VCaP (cell line): Measurements from ENCODE around the gene PBX3.

Source experiments
- H3K27ac ChIP-seq: fragments of 450-650 bp; 2 replicates; pipeline ENCODE4 v1.5.1; 2017
- TF ChIP-seq, protein P1 (sequence below): fragments of 450-650 bp; conservative IDR thresholded peaks from 2 replicates; pipeline ENCODE4 v1.5.1; 2017; ENCODE audit warnings: mild to moderate bottlenecking, moderate library complexity

PBX3 gene

DNA sequence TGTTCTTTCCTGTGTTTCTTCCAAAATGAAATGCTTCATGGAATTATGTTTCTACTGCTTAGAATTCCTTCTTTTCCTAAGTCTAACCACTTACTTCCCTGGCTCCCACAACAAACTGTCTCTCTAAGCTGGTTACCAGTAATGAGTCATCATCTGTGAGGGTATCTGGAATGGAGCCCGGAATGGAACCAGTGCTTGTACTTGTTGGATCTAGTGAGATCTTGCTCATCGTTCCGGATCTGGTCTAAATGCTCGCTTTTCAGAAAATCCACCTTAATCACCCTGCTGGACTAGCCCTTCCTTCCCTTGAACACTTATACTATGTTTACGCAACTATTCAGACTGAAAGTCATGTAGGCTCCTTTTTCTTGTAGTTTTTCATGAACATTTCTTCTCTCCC, 184.8 kb downstream of the PBX3 start:
- no peak overlapping the region for H3K27ac ChIP-seq
- TF ChIP-seq, protein P1, sequence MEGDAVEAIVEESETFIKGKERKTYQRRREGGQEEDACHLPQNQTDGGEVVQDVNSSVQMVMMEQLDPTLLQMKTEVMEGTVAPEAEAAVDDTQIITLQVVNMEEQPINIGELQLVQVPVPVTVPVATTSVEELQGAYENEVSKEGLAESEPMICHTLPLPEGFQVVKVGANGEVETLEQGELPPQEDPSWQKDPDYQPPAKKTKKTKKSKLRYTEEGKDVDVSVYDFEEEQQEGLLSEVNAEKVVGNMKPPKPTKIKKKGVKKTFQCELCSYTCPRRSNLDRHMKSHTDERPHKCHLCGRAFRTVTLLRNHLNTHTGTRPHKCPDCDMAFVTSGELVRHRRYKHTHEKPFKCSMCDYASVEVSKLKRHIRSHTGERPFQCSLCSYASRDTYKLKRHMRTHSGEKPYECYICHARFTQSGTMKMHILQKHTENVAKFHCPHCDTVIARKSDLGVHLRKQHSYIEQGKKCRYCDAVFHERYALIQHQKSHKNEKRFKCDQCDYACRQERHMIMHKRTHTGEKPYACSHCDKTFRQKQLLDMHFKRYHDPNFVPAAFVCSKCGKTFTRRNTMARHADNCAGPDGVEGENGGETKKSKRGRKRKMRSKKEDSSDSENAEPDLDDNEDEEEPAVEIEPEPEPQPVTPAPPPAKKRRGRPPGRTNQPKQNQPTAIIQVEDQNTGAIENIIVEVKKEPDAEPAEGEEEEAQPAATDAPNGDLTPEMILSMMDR, result no peak

DNA sequence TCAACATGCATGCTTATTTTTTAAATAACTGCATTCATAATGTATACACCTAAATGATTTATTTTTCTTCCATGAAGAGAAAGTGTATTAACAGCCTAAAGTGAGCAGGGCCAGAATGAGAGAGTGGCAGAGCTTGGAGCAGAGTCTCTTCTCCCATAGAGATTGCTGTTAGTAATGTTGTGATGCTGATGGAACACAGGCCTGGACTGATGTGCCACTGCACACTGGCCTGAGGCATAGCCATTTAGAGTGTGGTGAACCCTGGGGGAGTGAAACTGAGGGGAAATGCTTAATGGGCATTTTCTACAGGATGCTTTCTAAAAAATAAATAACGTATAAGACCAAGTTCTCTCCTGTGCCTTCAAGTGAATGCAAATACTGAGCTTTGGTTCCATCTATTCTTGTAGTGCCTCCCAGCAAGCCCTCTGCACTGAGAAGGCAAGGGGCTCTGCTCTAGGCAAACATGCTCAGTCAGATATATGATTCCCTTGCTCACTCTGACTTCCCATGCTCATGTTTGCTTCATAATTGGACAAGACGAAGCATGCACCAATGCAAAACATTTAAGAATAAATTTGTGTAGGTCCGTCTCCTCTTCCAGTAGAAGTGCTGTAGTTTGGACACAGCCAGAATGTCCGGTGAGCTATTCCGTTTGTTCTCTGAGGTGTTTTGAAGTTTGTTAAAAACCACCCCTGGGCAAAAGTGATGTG, 185.7 kb downstream of the PBX3 start:
- TF ChIP-seq, protein P1, result no peak
- H3K27ac ChIP-seq, result no peak overlapping the region

DNA sequence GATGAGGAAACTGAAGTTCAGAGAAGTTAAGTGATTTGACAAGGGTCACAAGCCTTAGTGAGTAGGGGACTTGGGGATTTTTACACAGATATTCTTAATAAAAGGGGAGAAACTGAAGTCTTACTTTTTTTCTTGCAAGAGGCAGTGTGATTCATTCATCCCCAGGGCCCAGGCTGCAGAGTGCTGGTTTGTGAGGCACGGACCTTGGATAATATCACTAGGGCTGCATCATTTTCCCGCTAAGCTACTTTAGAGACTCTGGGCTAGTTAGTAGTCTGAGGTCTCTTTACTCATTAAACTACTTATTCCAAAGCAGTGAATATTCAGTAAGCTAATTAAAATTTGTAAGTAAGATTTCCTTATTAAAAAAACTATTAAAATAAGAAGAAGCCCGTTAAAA, 195.0 kb downstream of the PBX3 start:
- no peak overlapping the region for H3K27ac ChIP-seq

DNA sequence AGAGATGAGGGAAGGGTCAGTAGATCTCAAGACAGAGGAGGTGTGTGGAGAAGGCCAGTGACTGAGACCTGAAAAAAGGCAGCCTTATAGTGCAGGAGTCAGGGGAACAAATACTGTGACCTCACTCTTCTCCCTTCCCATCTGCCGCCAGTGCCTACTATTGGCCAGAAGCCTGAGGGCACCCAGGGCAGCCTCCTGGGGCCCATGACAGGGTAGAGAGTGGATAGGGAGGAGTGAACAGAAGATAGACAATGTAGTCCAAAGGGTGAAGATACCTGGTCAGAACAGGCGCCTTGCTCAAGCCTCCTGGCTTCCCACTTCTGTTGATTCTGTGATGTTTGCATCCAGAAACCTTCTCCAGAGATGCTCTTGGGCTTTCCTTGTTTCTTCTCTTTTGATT, 196.7 kb downstream of the PBX3 start:
- TF ChIP-seq, protein P1, result no peak
- H3K27ac ChIP-seq, result no peak overlapping the region

More for the DNA sequence above, 195.0 kb downstream of the PBX3 start:
- TF ChIP-seq, protein P1, result no peak

DNA sequence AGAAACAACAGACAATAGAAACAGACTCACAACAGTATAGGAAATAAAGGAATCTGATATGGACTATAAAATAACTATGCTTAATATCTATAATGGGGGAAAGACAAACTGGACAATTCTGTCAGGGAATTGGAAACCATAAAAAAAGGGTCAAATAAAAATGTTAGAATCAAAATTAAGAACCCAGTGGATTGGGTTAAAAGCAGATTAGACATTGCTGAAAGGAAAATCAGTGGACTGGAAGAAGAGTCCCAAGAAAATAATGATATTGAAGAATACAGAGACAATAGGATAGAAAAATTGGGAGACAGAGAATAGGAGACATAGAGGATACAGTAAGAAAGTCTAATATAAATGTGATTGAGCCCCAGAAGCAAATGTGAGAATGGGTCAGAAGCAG, 199.2 kb downstream of the PBX3 start:
- H3K27ac ChIP-seq, result no peak overlapping the region
- TF ChIP-seq, protein P1, result no peak

DNA sequence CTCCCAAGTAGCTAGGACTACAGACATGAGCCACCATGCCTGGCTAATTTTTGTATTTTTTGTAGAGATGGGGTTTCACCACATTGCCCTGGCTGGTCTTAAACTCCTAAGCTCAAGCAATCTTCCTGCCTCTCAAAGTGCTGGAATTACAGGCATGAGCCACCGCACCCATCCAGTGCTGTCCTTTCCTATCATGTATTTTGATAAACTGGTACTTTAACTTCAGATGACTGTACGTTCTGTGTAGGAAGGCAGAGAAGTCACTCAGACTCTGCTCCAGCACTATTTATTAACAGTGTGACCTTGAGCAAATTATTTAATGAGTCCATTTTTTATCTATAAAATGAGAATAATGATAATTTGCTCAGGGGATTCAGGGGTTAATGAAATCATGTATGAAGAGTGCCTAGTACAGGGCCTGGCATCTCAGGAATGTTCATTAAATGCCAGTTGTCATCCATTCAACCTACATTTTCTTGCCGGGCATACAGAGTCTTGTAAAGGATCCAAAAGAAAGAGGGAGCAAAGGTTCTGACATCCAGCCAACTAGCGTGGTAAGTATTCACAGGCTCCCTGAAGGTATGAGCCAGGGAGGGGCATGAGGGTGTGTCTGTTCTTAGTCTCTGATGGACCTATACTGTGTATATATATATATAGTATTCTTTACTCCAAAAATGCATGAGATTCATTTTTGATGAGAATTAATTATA, 201.9 kb downstream of the PBX3 start:
- TF ChIP-seq, protein P1, result no peak
- no peak overlapping the region for H3K27ac ChIP-seq

DNA sequence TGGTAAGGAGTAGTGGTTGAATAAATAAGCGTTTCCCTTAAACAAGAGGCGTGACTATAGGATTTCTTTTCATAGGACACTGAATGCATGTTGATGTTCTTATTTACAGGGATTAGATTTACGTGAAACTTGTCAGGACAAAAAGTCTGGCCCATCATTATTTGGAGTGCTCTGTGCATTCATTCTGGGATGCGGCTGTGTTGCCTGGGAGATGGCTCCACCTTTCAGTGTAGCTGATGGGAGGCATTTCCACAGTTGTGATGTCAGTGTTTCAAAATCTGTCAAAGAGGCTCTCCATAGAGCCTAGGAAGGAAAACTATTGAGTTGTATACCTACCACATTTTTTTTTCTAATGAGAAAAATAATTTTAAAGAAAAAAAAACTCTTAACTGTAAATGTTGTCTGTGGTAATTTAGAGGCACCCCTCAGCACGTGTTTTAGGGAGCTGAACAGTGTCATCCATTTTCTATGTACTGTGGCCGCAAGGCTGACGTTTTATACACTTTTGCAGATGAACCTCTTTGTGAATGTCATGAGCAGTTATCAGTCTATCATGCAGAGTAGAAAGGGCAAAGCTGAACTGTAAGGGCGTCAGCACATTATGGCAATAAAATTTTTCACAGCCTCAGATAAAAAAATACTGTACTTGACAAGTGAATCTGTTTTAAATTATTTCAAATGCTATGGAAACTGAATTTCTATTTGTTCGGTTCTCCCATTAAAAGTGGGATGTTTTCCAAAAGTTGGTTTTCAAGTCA, 202.7 kb downstream of the PBX3 start:
- TF ChIP-seq, protein P1, result no peak
- H3K27ac ChIP-seq, result no peak overlapping the region
